Coronary artery (tissue), 2 donors: ENCODE measurements around the gene SETD5.

Experiments
- DNase-seq: peaks from one replicate; pipeline ENCODE4 v3.0.0-alpha.2; 2017; ENCODE audit warnings: low spot score
- H3K27ac ChIP-seq, 2 donors: fragments of 200-600 bp; sonication (generic); one replicate each; pipeline ENCODE4 v1.5.1; 2016 to 2019
- H3K4me3 ChIP-seq: fragments of 200-600 bp; sonication (generic); 2 replicates; pipeline ENCODE4 v1.5.1; 2016; ENCODE audit warnings: mild to moderate bottlenecking, moderate library complexity
- CTCF ChIP-seq: fragments of 200-600 bp; sonication (generic); IDR thresholded peaks from one replicate; pipeline ENCODE4 v1.5.1; 2019; ENCODE audit warnings: antibody characterized with exemption

SETD5 gene, protein sequence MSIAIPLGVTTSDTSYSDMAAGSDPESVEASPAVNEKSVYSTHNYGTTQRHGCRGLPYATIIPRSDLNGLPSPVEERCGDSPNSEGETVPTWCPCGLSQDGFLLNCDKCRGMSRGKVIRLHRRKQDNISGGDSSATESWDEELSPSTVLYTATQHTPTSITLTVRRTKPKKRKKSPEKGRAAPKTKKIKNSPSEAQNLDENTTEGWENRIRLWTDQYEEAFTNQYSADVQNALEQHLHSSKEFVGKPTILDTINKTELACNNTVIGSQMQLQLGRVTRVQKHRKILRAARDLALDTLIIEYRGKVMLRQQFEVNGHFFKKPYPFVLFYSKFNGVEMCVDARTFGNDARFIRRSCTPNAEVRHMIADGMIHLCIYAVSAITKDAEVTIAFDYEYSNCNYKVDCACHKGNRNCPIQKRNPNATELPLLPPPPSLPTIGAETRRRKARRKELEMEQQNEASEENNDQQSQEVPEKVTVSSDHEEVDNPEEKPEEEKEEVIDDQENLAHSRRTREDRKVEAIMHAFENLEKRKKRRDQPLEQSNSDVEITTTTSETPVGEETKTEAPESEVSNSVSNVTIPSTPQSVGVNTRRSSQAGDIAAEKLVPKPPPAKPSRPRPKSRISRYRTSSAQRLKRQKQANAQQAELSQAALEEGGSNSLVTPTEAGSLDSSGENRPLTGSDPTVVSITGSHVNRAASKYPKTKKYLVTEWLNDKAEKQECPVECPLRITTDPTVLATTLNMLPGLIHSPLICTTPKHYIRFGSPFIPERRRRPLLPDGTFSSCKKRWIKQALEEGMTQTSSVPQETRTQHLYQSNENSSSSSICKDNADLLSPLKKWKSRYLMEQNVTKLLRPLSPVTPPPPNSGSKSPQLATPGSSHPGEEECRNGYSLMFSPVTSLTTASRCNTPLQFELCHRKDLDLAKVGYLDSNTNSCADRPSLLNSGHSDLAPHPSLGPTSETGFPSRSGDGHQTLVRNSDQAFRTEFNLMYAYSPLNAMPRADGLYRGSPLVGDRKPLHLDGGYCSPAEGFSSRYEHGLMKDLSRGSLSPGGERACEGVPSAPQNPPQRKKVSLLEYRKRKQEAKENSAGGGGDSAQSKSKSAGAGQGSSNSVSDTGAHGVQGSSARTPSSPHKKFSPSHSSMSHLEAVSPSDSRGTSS (N-terminal part only)

DNA sequence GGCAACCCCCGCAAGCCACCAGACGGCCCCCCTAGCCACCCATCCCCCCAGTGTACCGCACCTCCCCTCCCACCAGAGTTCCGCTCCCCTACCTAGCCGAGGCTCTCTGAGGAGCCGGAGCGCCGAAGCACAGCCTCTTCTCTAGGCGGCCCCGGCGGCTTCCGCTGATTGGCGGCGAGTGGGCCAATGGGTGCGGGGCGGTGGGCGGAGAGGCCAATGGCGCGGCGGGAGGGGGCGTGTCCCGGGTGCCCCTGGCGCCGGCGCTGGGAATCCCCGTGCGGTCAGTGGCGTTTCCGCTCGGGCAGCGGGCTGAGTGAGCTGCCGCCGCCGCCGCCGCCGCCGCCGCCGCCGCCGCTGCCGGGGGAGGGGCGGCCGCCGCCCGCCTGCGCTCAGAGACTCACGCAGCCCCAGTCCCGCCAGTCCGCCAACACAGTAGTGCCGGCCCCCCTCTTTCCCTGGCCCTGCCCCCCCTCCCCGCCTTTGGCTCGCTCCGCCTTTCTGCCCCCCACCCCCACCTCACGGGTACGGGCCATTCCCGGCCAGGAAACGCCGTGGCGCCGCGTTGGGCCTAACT lies at the start of gene SETD5:
Gene SETD5 (plus strand): TSS at position 284 of the 574 bp plus-strand sequence. CDS start 31,324 bp downstream, outside the sequence.
- H3K4me3 ChIP-seq = peak within 1 kb of the TSS; percentile 94
- DNase-seq = peak; percentile 99
- peak within 1 kb of the TSS; percentile 98 to 100 for H3K27ac ChIP-seq
- no peak for TF ChIP-seq CTCF

DNA sequence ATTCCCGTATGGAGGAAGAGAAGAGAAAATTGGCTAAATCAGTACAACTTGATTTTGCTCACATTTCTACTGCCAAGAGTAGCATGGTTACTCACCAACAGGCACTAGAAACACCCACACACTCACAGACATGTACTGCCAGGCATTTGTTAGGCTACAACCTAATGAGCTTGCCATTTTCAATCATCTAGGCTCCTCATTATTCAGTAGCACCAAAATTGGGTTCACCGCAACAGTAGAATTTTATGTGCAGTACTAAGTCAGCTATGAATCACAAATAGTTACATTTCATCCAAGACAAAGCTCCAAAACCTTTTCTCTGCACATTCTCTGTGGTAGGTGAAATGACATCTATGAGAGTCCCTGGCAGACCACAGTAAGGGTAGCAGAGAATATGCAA lies 49.5 kb upstream of the SETD5 start:
- H3K27ac ChIP-seq = no peak overlapping the region
- H3K4me3 ChIP-seq = no peak overlapping the region
- no peak for TF ChIP-seq CTCF
- DNase-seq = no peak

DNA sequence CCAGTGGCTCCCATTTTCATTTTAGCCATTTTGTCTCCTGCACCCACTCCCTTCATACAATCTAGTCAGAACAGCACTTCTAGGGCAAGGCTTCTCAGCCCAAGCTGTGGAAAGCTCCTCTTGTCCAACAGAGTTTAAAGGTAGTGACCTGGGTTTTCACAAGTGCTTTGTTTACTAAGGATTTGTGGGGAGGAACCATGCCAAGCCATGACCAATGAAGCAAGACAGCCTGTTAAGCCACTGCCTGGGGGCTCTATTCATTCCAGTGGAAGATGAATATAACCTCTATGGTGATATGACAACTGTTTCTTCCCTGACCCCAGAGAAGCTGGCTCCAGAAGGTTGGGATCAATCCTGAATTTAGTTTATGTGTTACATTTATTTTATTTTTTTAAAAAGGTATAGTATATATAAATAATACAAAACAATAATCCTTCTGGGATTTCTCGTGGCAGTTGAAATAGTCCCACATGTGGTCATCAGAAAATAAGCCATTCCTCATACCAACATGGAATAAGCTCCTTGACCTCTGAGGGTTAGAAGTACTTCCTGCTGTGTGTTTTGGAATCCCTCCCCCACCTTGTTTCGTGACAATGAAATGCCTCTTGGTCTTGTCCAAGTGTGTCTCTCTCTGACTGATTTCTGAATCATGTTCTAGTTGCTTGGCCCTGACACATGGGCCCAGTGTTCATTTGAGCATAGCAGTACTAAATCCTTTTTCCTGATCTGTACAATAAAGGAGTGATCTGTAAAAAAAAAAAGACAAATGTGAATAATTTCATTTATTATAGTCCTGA lies 47.9 kb upstream of the SETD5 start:
- DNase-seq = no peak
- TF ChIP-seq CTCF = no peak

DNA sequence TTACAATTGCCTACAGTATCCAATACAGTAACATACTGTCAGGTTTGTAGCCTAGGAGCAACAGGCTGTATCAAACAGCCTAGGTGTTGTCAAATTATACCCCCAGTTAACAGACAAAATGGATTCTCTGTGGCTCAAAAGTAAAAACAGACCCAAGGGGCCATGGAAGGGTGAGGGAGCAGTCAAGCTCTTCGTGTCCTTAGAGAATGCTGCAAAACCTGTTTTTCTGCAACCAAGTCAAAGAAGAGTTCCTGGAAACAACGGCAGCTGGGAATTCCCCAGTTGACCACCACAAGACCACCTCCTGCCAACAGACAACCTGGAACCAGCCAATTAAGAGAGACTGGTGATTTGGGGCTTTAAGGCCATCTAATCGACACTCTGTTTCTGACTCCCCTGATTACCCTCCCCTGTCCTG lies 45.7 kb upstream of the SETD5 start:
- Histone ChIP-seq H3K27ac (no peak overlapping the region), H3K4me3 (no peak overlapping the region)
- TF ChIP-seq CTCF = no peak
- DNase-seq = no peak

More for the DNA sequence above, 47.9 kb upstream of the SETD5 start:
- Histone ChIP-seq H3K27ac (no peak overlapping the region), H3K4me3 (no peak overlapping the region)

- Histone ChIP-seq H3K27ac (no peak overlapping the region), H3K4me3 (no peak overlapping the region)
- peak; percentile 67 for TF ChIP-seq CTCF
- DNase-seq = no peak
These were observed 44.3 kb upstream of the SETD5 start for GRCh38 chr3:9352917-9353752.
